Activated CD4-positive, alpha-beta memory T cell treated with anti-CD3 and anti-CD28 coated beads for 36 hours (primary cell): Measurements from ENCODE around the gene MBNL1. TPM values are rescaled to one million over a fixed set of nuclear protein-coding genes. Genes with fewer than 3 reads are reported as not detected.
"Not testable (repeated sequence)": the region's sequence is repeated elsewhere in the genome, so short reads cannot be mapped to it uniquely, and the experiment has no call there.

Experiments used
- CTCF ChIA-PET: fragments of 350-600 bp; sonication (Branson Sonifier 250); formaldehyde crosslinking; loops from one replicate; lab custom pipeline; 2021; ENCODE audit warnings: antibody characterized with exemption, inconsistent platforms; lab: Charles Lee
- POLR2A ChIA-PET: fragments of 350-600 bp; sonication (Branson Sonifier 250); formaldehyde crosslinking; loops from one replicate; lab custom pipeline; 2021; ENCODE audit warnings: antibody characterized with exemption; lab: Charles Lee
- DNase-seq: peaks from one replicate; pipeline ENCODE4 v3.0.0-alpha.2; 2020
- H3K27ac Mint-ChIP-seq: one replicate; pipeline ENCODE4 v1.8.0; 2021; ENCODE audit warnings: mixed read lengths
- H3K27me3 Mint-ChIP-seq: one replicate; pipeline ENCODE4 v1.8.0; 2021; ENCODE audit warnings: mixed read lengths
- H3K36me3 Mint-ChIP-seq: one replicate; pipeline ENCODE4 v1.8.0; 2021; ENCODE audit warnings: mixed read lengths
- H3K4me1 Mint-ChIP-seq: one replicate; pipeline ENCODE4 v1.8.0; 2021; ENCODE audit warnings: low read depth, mixed read lengths
- H3K4me3 Mint-ChIP-seq: one replicate; pipeline ENCODE4 v1.8.0; 2021; ENCODE audit warnings: mild to moderate bottlenecking, mixed read lengths
- H3K9me3 Mint-ChIP-seq: one replicate; pipeline ENCODE4 v1.8.0; 2021; ENCODE audit warnings: mixed read lengths
- intact Hi-C: fragments of 100-400 bp; cut with micrococcal nuclease; formaldehyde crosslinking; loops from one replicate; pipeline ENCODE4 v1.15.1; 2023
- total RNA-seq, 2 experiments: library from RNA; stranded (reverse); gene quantifications; one replicate each; pipeline ENCODE4 v1.2.3, GENCODE V29; 2021

The MBNL1 gene
- total RNA-seq, 2 experiments from 2014 or later: 290 to 302 TPM

- no peak for DNase-seq
- H3K27me3 Mint-ChIP-seq: no peaks in the 10 kb centered on the region
- ChIA-PET CTCF (interaction anchor here (0.7 kb wide), 2 partner anchors 156 to 176 kb away, joined by 3 to 4 read pairs; no protein-coding TSS in a partner anchor), POLR2A (interaction anchor here (1.4 kb wide), 2 partner anchors 29 to 55 kb away, joined by 3 read pairs; no protein-coding TSS in a partner anchor)
- peak overlapping the region; percentile 49 for H3K27ac Mint-ChIP-seq
- H3K36me3 Mint-ChIP-seq: peaks cover 25% of the 10 kb centered on the region
- no peak overlapping the region for H3K4me3 Mint-ChIP-seq
- intact Hi-C loops: loop anchor here (2.0 kb wide), 1 partner anchor 14 kb away; no protein-coding TSS in a partner anchor
- H3K4me1 Mint-ChIP-seq: peaks cover 80% of the 10 kb centered on the region
- H3K9me3 Mint-ChIP-seq: no peaks in the 10 kb centered on the region
Measured at GRCh38 chr3:152360302-152360701, 91.6 kb downstream of the MBNL1 start.

GRCh38 chr3:152360966-152361365, 92.2 kb downstream of the MBNL1 start:
- intact Hi-C loops: loop anchor here (2.0 kb wide), 1 partner anchor 14 kb away; no protein-coding TSS in a partner anchor
- no peaks in the 10 kb centered on the region for H3K9me3 Mint-ChIP-seq
- H3K4me1 Mint-ChIP-seq: peaks cover 78% of the 10 kb centered on the region
- DNase-seq: no peak
- H3K27ac Mint-ChIP-seq: peak overlapping the region; percentile 34
- H3K4me3 Mint-ChIP-seq: no peak overlapping the region
- ChIA-PET POLR2A (no interaction called here), CTCF (no interaction called here)
- H3K36me3 Mint-ChIP-seq: peaks cover 26% of the 10 kb centered on the region
- no peaks in the 10 kb centered on the region for H3K27me3 Mint-ChIP-seq

GRCh38 chr3:152362086-152362485, 93.4 kb downstream of the MBNL1 start:
- no peak overlapping the region for H3K4me3 Mint-ChIP-seq
- H3K27me3 Mint-ChIP-seq: no peaks in the 10 kb centered on the region
- no peak for DNase-seq
- H3K9me3 Mint-ChIP-seq: peaks cover 6% of the 10 kb centered on the region
- H3K27ac Mint-ChIP-seq: no peak overlapping the region
- intact Hi-C loops: no loop called here
- ChIA-PET POLR2A (no interaction called here), CTCF (no interaction called here)
- H3K4me1 Mint-ChIP-seq: peaks cover 77% of the 10 kb centered on the region
- peaks cover 29% of the 10 kb centered on the region for H3K36me3 Mint-ChIP-seq

- Mint-ChIP-seq H3K27me3 (no peaks in the 10 kb centered on the region), H3K36me3 (peaks cover 46% of the 10 kb centered on the region), H3K27ac (peak overlapping the region; percentile 34), H3K4me1 (peaks cover 83% of the 10 kb centered on the region), H3K9me3 (peaks cover 12% of the 10 kb centered on the region), H3K4me3 (no peak overlapping the region)
- intact Hi-C loops: no loop called here
- ChIA-PET POLR2A (no interaction called here), CTCF (no interaction called here)
- DNase-seq: no peak
Measured at GRCh38 chr3:152364237-152364636, 95.5 kb downstream of the MBNL1 start.

GRCh38 chr3:152365126-152365525, 96.4 kb downstream of the MBNL1 start:
- H3K4me3 Mint-ChIP-seq: no peak overlapping the region
- POLR2A ChIA-PET: no interaction called here
- no peak for DNase-seq
- peak overlapping the region; percentile 49 for H3K27ac Mint-ChIP-seq
- intact Hi-C loops: no loop called here
- peaks cover 12% of the 10 kb centered on the region for H3K9me3 Mint-ChIP-seq
- CTCF ChIA-PET: no interaction called here
- H3K27me3 Mint-ChIP-seq: no peaks in the 10 kb centered on the region
- peaks cover 83% of the 10 kb centered on the region for H3K4me1 Mint-ChIP-seq
- H3K36me3 Mint-ChIP-seq: peaks cover 51% of the 10 kb centered on the region

GRCh38 chr3:152365766-152366593, 97.3 kb downstream of the MBNL1 start:
- peaks cover 86% of the 10 kb centered on the region for H3K4me1 Mint-ChIP-seq
- CTCF ChIA-PET: no interaction called here
- intact Hi-C loops: loop anchor here (2.0 kb wide), 1 partner anchor 37 kb away; no protein-coding TSS in a partner anchor
- POLR2A ChIA-PET: no interaction called here
- H3K27ac Mint-ChIP-seq: peak overlapping the region; percentile 19
- H3K9me3 Mint-ChIP-seq: peaks cover 12% of the 10 kb centered on the region
- no peaks in the 10 kb centered on the region for H3K27me3 Mint-ChIP-seq
- H3K4me3 Mint-ChIP-seq: no peak overlapping the region
- no peak for DNase-seq
- H3K36me3 Mint-ChIP-seq: peaks cover 52% of the 10 kb centered on the region

GRCh38 chr3:152367192-152367591, 98.5 kb downstream of the MBNL1 start:
- Mint-ChIP-seq H3K36me3 (peaks cover 56% of the 10 kb centered on the region), H3K9me3 (peaks cover 17% of the 10 kb centered on the region), H3K4me1 (peaks cover 84% of the 10 kb centered on the region), H3K27ac (peak overlapping the region; percentile 60)
- CTCF ChIA-PET, DNase-seq, H3K27me3 Mint-ChIP-seq, H3K4me3 Mint-ChIP-seq, POLR2A ChIA-PET: not testable (repeated sequence)
- intact Hi-C loops: loop anchor here (2.0 kb wide), 1 partner anchor 36 kb away; no protein-coding TSS in a partner anchor

GRCh38 chr3:152372633-152373032, 103.9 kb downstream of the MBNL1 start:
- Mint-ChIP-seq H3K36me3 (peaks cover 46% of the 10 kb centered on the region), H3K4me1 (peaks cover 89% of the 10 kb centered on the region), H3K27ac (peak overlapping the region; percentile 38)
- H3K27me3 Mint-ChIP-seq, H3K4me3 Mint-ChIP-seq, CTCF ChIA-PET, intact Hi-C loops, POLR2A ChIA-PET, H3K9me3 Mint-ChIP-seq, DNase-seq: not testable (repeated sequence)

GRCh38 chr3:152373379-152373778, 104.7 kb downstream of the MBNL1 start:
- intact Hi-C loops: no loop called here
- POLR2A ChIA-PET: no interaction called here
- Mint-ChIP-seq H3K4me1 (peaks cover 86% of the 10 kb centered on the region), H3K9me3 (peaks cover 5% of the 10 kb centered on the region), H3K27me3 (no peaks in the 10 kb centered on the region), H3K27ac (peak overlapping the region; percentile 23), H3K36me3 (peaks cover 43% of the 10 kb centered on the region), H3K4me3 (no peak overlapping the region)
- DNase-seq: no peak
- CTCF ChIA-PET: no interaction called here

GRCh38 chr3:152374262-152374990, 105.7 kb downstream of the MBNL1 start:
- CTCF ChIA-PET: no interaction called here
- intact Hi-C loops: loop anchor here (2.0 kb wide), 1 partner anchor 14 kb away; no protein-coding TSS in a partner anchor

GRCh38 chr3:152375546-152375945, 106.8 kb downstream of the MBNL1 start:
- ChIA-PET POLR2A (no interaction called here), CTCF (no interaction called here)
- H3K9me3 Mint-ChIP-seq: peaks cover 5% of the 10 kb centered on the region
- no peak for DNase-seq
- peak overlapping the region; percentile 43 for H3K27ac Mint-ChIP-seq
- peaks cover 31% of the 10 kb centered on the region for H3K36me3 Mint-ChIP-seq
- intact Hi-C loops: loop anchor here (2.0 kb wide), 1 partner anchor 15 kb away; no protein-coding TSS in a partner anchor
- peaks cover 82% of the 10 kb centered on the region for H3K4me1 Mint-ChIP-seq
- H3K4me3 Mint-ChIP-seq: no peak overlapping the region
- no peaks in the 10 kb centered on the region for H3K27me3 Mint-ChIP-seq

More at GRCh38 chr3:152374262-152374990, 105.7 kb downstream of the MBNL1 start:
- POLR2A ChIA-PET: no interaction called here
- Mint-ChIP-seq H3K27me3 (no peaks in the 10 kb centered on the region), H3K9me3 (peaks cover 5% of the 10 kb centered on the region), H3K27ac (peak overlapping the region; percentile 11), H3K36me3 (peaks cover 35% of the 10 kb centered on the region), H3K4me3 (no peak overlapping the region), H3K4me1 (peaks cover 82% of the 10 kb centered on the region)
- no peak for DNase-seq
